CD4-positive, alpha-beta T cell treated with Interleukin-10 for 1 hour (primary cell): ENCODE measurements around the gene ZNF302.
A peak's percentile ranks its signal among the peaks of the same experiment; 100 is the strongest.
"Not testable (repeated sequence)": the region's sequence is repeated elsewhere in the genome, so short reads cannot be mapped to it uniquely, and the experiment has no call there.

Source experiments
- DNase-seq: peaks from one replicate; pipeline ENCODE4 v3.0.0-alpha.2; 2020

The ZNF302 gene

GRCh38 chr19:34677386-34678084, at the start of gene ZNF302:
Gene ZNF302, plus strand, starts transcription at chr19:34677678. Its CDS starts 1,127 bp downstream, at chr19:34678805.
- DNase-seq: peak; percentile 94

- no peak for DNase-seq
These were observed 43.7 kb upstream of the ZNF302 start for GRCh38 chr19:34633802-34634201.

DNA sequence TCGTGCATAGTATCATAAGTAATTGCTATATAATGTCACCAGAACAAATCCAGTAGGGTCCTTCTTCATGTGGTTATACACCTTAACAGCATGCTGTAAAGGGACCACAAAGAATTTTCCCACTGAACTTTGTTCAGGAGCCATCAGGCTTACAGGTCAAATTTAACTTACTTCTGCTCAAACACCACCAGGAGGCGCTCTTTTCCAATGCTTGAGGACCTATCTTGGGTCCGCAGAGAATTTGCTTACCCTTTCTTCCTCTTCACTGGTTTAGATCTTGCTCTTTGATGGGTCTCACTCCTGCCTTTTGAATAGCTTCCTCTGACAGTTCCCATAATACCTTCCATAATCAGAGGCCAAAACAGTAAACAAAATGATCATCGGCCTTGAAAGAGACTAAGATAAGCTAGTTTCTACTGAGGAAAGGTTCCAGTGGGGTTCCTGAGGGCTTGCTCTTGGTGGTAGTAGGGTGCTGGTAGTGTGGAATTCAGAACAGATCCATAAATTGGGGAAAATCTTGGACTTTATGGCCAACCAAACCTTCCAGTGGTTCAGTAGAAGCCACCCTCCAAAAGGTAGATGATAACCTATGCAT, 37.9 kb upstream of the ZNF302 start:
- peak; percentile 73 for DNase-seq

DNA sequence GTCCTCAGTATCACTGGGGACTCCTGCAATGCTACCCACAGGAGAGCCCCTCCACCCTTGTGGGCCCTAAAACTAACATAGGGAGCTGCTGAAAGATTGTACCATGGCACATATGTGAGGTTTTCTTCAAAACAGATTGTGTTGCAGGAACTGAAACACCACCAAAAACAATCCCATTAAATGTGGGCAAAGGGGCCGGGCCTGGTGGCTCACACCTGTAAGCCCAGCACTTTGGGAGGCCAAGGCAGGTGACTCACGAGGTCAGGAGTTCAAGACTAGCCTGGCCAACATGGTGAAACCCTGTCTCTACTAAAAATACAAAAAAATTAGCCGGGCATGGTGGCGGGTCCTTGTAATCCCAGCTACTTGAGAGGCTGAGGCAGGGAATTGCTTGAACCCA, 35.2 kb upstream of the ZNF302 start:
- DNase-seq: no peak

- no peak for DNase-seq
These were observed 32.5 kb upstream of the ZNF302 start for GRCh38 chr19:34644991-34645461.

DNA sequence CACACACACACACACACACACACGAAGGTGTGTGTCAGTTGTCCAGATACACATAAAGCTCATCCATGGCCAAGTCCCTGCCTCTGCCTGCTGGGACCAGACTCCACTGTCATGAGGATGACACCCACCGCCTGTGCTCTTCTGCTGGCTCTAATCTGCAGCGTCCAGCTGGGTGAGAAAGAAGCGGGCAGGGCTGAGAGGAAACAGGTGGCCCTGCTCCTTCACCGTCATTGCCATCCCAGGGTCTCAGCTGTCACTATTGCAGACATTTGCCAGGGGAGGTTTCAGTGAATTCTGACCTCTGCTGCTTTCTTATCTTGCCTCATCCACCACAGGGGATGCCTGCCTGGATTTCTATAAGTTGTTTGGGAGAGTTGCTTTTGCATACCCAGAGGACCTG, 31.9 kb upstream of the ZNF302 start:
- no peak for DNase-seq

DNA sequence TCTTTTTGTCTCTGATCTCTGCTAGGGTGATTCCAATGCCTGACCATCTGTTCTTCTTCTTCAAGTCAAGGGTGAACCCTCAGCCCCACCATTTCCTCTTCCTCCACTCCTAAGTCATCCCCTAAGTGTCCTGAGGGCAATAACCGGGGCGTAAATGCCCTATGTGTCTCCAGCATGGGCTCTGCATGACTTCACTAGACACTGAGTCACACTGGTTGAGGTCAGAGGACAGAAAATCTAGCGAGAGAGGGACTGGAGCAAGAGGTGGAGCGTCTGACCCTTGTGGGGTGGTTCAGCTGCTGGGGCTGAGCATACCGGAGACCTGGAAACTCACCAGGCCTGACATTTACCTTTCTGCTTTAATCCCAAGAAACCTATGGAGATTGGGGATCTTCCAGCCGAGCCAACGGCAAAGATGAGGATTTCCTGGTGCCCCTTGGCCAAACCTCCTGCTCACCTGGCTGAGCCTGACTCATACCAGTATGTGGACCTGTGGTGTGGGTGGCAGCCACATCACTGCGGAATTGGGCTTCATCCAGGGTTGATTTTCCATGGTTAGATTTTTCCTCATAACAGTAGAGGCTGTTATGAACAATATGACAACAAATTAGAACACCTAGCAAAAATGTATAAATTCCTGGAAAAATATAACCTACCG, 27.5 kb upstream of the ZNF302 start:
- DNase-seq: no peak

GRCh38 chr19:34651747-34652146, 25.7 kb upstream of the ZNF302 start:
- DNase-seq: no peak

GRCh38 chr19:34654796-34655195, 22.7 kb upstream of the ZNF302 start:
- DNase-seq: no peak

DNA sequence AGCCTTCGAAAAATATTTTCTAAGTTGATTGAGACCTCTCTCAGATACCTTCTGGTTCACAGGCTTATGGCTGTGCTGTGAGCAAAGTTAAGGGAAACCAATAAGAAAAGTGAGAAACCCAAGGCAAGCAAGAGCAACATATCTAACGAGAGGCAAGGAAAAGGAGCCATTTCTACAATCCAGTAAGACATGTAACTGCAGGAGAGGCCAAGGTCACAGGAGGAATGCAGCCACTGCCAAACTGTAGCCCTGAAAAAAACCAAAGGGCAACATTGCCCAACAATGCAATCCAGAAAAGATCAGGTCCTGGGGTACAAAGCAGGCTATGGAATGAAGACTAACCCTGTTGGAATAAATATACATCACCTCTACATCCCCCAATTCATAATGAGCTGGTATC, 21.8 kb upstream of the ZNF302 start:
- DNase-seq: no peak

- no peak for DNase-seq
These were observed 16.1 kb upstream of the ZNF302 start for GRCh38 chr19:34661357-34661756.

GRCh38 chr19:34662919-34663318, 14.6 kb upstream of the ZNF302 start:
- peak; percentile 70 for DNase-seq

DNA sequence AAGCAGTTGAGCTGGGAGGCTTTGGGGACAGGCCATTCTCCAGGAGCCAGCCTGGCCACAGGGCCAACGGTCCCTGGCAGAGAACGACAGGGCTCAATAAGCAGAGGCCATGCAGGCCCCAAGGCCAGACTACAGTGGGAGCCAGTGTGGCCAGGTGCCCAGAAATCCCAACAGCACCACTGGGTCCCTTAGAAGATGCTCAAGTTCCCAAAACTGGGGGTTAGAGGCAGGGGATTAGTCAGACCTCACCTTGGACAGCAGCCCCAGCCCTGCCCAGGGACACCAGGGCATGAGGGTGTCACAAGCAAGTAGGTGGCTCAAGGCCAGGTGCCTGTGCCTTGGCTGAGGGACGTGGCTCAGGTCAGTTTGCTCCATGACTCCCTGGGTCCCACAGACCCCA, 13.3 kb upstream of the ZNF302 start:
- no peak for DNase-seq

GRCh38 chr19:34664870-34665269, 12.6 kb upstream of the ZNF302 start:
- DNase-seq: no peak

DNA sequence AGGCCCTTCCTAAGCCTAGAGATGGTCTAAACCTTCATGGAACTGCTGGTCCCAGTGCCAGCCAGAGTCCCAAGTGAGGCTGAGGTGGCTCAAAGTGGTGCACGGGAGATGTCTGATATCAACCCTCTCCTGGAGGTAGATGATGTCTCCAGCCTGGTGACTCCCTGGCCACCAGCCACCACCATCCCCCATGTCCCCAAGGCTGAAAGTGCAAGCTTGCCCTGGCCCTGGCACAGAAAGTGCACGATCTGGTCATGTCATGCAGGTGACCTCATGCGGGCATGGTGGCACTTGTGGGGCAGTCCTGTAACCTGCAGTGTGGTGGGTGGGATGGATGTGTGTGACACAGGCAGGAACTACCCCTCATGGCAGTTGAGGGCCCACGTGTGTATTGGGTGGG, 12.2 kb upstream of the ZNF302 start:
- not testable (repeated sequence) for DNase-seq

GRCh38 chr19:34666200-34666957, 11.1 kb upstream of the ZNF302 start:
- no peak for DNase-seq

GRCh38 chr19:34666958-34667265, 10.6 kb upstream of the ZNF302 start:
- DNase-seq: no peak

GRCh38 chr19:34667349-34668076, 10.0 kb upstream of the ZNF302 start:
- peak; percentile 16 for DNase-seq

DNA sequence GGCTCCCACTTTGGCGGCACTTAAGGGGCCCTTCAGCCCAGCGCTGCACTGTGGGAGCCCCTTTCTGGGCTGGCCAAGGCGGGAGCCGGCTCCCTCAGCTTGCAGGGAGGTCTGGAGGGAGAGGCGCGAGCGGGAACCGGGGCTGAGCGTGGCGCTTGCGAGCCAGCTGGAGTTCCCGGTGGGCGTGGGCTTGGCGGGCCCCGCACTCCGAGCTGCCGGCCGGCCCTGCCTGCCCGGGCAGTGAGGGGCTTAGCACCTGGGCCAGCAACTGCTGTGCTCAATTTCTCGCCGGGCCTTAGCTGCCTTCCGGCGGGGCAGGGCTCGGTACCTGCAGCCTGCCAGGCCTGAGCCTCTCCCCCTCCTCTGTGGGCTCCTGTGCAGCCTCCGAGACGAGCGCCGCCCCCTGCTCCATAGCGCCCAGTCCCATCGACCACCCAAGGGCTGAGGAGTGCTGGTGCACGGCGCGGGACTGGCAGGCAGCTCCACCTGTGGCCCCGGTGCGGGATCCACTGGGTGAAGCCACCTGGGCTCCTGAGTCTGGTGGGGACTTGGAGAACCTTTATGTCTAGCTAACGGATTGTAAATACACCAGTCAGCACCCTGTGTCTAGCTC, 9.3 kb upstream of the ZNF302 start:
- not testable (repeated sequence) for DNase-seq

DNA sequence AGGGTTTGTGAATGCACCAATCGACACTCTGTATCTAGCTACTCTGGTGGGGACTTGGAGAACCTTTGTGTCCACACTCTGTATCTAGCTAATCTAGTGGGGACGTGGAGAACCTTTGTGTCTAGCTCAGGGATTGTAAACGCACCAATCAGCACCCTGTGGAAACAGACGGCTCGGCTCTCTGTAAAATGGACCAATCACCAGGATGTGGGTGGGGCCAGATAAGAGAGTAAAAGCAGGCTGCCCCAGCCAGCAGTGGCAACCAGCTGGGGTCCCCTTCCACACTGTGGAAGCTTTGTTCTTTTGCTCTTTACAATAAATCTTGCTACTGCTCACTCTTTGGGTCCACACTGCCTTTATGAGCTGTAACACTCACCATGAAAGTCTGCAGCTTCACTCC, 8.8 kb upstream of the ZNF302 start:
- DNase-seq: not testable (repeated sequence)

GRCh38 chr19:34669305-34669704, 8.2 kb upstream of the ZNF302 start:
- DNase-seq: no peak

- DNase-seq: no peak
These were observed 5.5 kb upstream of the ZNF302 start for GRCh38 chr19:34671972-34672371.
